Measurements from ENCODE around the gene C5orf46. TPM values are rescaled to one million over a fixed set of nuclear protein-coding genes. Genes with fewer than 3 reads are reported as not detected.

C5orf46 gene
- not detected in 2 replicates for total RNA-seq
- 0.66 and 2.3 TPM in 2 replicates for polyA plus RNA-seq
- 1.0 and 1.1 TPM in 2 replicates for polyA plus RNA-seq (2011; cell fraction: cytosol; rRNA removed)
- 0.93 and 1.1 TPM in 2 replicates for polyA plus RNA-seq (2011; cell fraction: nucleus; rRNA removed)
- 0.78 and 2.2 TPM in 2 replicates for polyA plus RNA-seq (2012)
- 0.42 TPM in 1 of 2 replicates, not detected in the other for polyA minus RNA-seq
- not detected for polyA minus RNA-seq (2011; cell fraction: cytosol; rRNA and poly(A)+ RNA removed)
- polyA minus RNA-seq (2011; cell fraction: nucleus; rRNA and poly(A)+ RNA removed), result 1.9 TPM in 1 of 2 replicates, not detected in the other
- percentile 17 among the genes with signal in this experiment for Bru-seq, nascent RNA
- percentile 10 among the genes with signal in this experiment for BruChase-seq, experiment 1, labeled RNA remaining after a 6-hour chase
- BruChase-seq, experiment 2, labeled RNA remaining after a 2-hour chase, result percentile 13 among the genes with signal in this experiment
- long read RNA-seq, partial matches to known transcripts, result 0 of 1 reads
- long read RNA-seq, other reads (novel, unspliced or antisense), result 0 of 1 reads

GRCh38 chr5:147906326-147907095 lies at the start of gene C5orf46:
Gene C5orf46 (minus strand): TSS chr5:147906538. CDS start chr5:147906501, 37 bp downstream.
- TF ChIP-seq POLR2AphosphoS5 (IDR thresholded peaks at IDR 0.05; ENCODE audit: insufficient read depth, low read depth, low read length) (no peak), MYC (IDR thresholded peaks at IDR 0.05; ENCODE audit: low read depth, low read length) (no peak), EZH2 (IDR thresholded peaks at IDR 0.05; ENCODE audit: borderline replicate concordance, low read depth, low read length, severe bottlenecking) (no peak), JUN (IDR thresholded peaks at IDR 0.05; ENCODE audit: borderline replicate concordance, insufficient read depth, insufficient read length, low read depth) (peak; percentile 21)
- H3K36me3 ChIP-seq (ENCODE audit: control insufficient read depth in 2 of 2, extremely low read depth in 1 of 2, insufficient read depth in 2 of 2, low read length in 2 of 2), result no peaks in the 10 kb centered on the region
- DNase-seq (ENCODE audit: low read depth, low spot score) (no peak), FAIRE-seq (no peak)
- no peaks in the 10 kb centered on the region for H3K79me2 ChIP-seq (ENCODE audit: control insufficient read depth, insufficient read depth, low read length)
- intact Hi-C loops (cut with micrococcal nuclease) (no loop called here), dilution Hi-C loops (cut with MboI; ENCODE audit: extremely low pct_ligation_motif_present, low sequenced_read_pairs) (no loop called here)
- ChIA-PET CTCF (interaction anchor here (1.4 kb wide), 1 partner anchor 20 kb away, joined by 7 read pairs; no protein-coding TSS in a partner anchor), POLR2A (no interaction called here)
- H3K9ac ChIP-seq (replicated peaks; ENCODE audit: extremely low read depth, insufficient read depth, low read length), result no peak within 1 kb of the TSS
- H4K20me1 ChIP-seq (replicated peaks; ENCODE audit: control insufficient read depth, extremely low read depth, insufficient read depth, low read length), result no peaks in the 10 kb centered on the region
- no peak within 1 kb of the TSS for H3K4me2 ChIP-seq (ENCODE audit: insufficient read depth, low read length)
- no TSS peak for BruUV-seq (replicated peaks)
- H3K4me3 ChIP-seq (replicated peaks in 1 of 3; ENCODE audit: insufficient read depth in 1 of 3, low read depth in 1 of 3, low read length in 3 of 3), result no peak within 1 kb of the TSS
- H3K9me3 ChIP-seq (replicated peaks; ENCODE audit: control insufficient read depth, insufficient read depth, low read length), result no peaks in the 10 kb centered on the region
- H3K27ac ChIP-seq (ENCODE audit: insufficient read depth, low read depth, low read length), result no peak within 1 kb of the TSS
- H3K9me1 ChIP-seq (replicated peaks; ENCODE audit: control insufficient read depth, extremely low read depth, insufficient read depth, low read length), result no peaks in the 10 kb centered on the region
- no peak within 1 kb of the TSS for H2AFZ ChIP-seq (ENCODE audit: low read depth, low read length)
- H3K4me1 ChIP-seq (ENCODE audit: control insufficient read depth, extremely low read depth, insufficient read depth, low read length), result no peaks in the 10 kb centered on the region
- no peaks in the 10 kb centered on the region for H3K27me3 ChIP-seq (ENCODE audit: control insufficient read depth in 2 of 2, insufficient read depth in 2 of 2, low read length in 2 of 2)

- Histone ChIP-seq H3K27me3 (ENCODE audit: control insufficient read depth in 2 of 2, insufficient read depth in 2 of 2, low read length in 2 of 2) (no peaks in the 10 kb centered on the region), H3K4me3 (replicated peaks in 1 of 3; ENCODE audit: insufficient read depth in 1 of 3, low read depth in 1 of 3, low read length in 3 of 3) (no peak overlapping the region), H4K20me1 (replicated peaks; ENCODE audit: control insufficient read depth, extremely low read depth, insufficient read depth, low read length) (no peaks in the 10 kb centered on the region), H3K4me1 (ENCODE audit: control insufficient read depth, extremely low read depth, insufficient read depth, low read length) (no peaks in the 10 kb centered on the region), H3K36me3 (ENCODE audit: control insufficient read depth in 2 of 2, extremely low read depth in 1 of 2, insufficient read depth in 2 of 2, low read length in 2 of 2) (no peaks in the 10 kb centered on the region), H3K27ac (ENCODE audit: insufficient read depth, low read depth, low read length) (no peak overlapping the region), H3K9ac (replicated peaks; ENCODE audit: extremely low read depth, insufficient read depth, low read length) (no peak overlapping the region), H2AFZ (ENCODE audit: low read depth, low read length) (no peak overlapping the region), H3K9me3 (replicated peaks; ENCODE audit: control insufficient read depth, insufficient read depth, low read length) (no peaks in the 10 kb centered on the region), H3K9me1 (replicated peaks; ENCODE audit: control insufficient read depth, extremely low read depth, insufficient read depth, low read length) (no peaks in the 10 kb centered on the region), H3K79me2 (ENCODE audit: control insufficient read depth, insufficient read depth, low read length) (no peaks in the 10 kb centered on the region), H3K4me2 (ENCODE audit: insufficient read depth, low read length) (no peak overlapping the region)
- dilution Hi-C loops (cut with MboI; ENCODE audit: extremely low pct_ligation_motif_present, low sequenced_read_pairs) (no loop called here), intact Hi-C loops (cut with micrococcal nuclease) (no loop called here)
- BruUV-seq (replicated peaks), result no TSS peak
- TF ChIP-seq MYC (IDR thresholded peaks at IDR 0.05; ENCODE audit: low read depth, low read length), result no peak
- no peak for DNase-seq (ENCODE audit: low read depth, low spot score)
- FAIRE-seq, result no peak
- POLR2A ChIA-PET, result no interaction called here
- CTCF ChIA-PET, result interaction anchor here (1.1 kb wide), 1 partner anchor 153 kb away, joined by 3 read pairs; no protein-coding TSS in a partner anchor
Observed at GRCh38 chr5:147954971-147955370, 48.6 kb upstream of the C5orf46 start.

All from endothelial cell of umbilical vein (primary cell).